Measurements from ENCODE around the gene BANF2. TPM values are rescaled to one million over a fixed set of nuclear protein-coding genes. Genes with fewer than 3 reads are reported as not detected.

The BANF2 gene
- total and polyA plus RNA-seq, 2 of the 8 experiments (the other 6 are each of a cell fraction or from before 2014, with no cell fraction given), result not detected

GRCh38 chr20:17708675-17709360 lies 9.1 kb downstream of the BANF2 start:
- H3K9me3 ChIP-seq (ENCODE audit: insufficient read depth in 2 of 2, low read depth in 1 of 2, low read length in 1 of 2), result no peaks in the 10 kb centered on the region
- no peak overlapping the region for H2AK5ac ChIP-seq (ENCODE audit: low read depth, low read length)
- no peak overlapping the region for H2BK5ac ChIP-seq (ENCODE audit: low read depth, low read length)
- ChIA-PET POLR2A (ENCODE audit: partially characterized antibody) (no interaction called here), CTCF (ENCODE audit: partially characterized antibody) (interaction anchor here (0.9 to 4.2 kb wide), 9 partner anchors 9 to 198 kb away, joined by 3 to 14 read pairs (median 3); partner anchors contain the start of gene BANF2)
- no peak for TF ChIP-seq CHD1 (IDR thresholded peaks at IDR 0.05; ENCODE audit: low read depth, low read length)
- FAIRE-seq (no peak), DNase-seq (ENCODE audit: low read depth in 1 of 2, low spot score in 2 of 2) (no peak)
- H3K36me3 ChIP-seq (ENCODE audit: control insufficient read depth in 2 of 4, insufficient read depth in 4 of 4, low read length in 3 of 4), result no peaks in the 10 kb centered on the region
- no peak overlapping the region for H3K14ac ChIP-seq (ENCODE audit: insufficient read length)
- H3K18ac ChIP-seq (ENCODE audit: extremely low read depth, low read length), result no peak overlapping the region
- no peak overlapping the region for H4K91ac ChIP-seq (replicated peaks; ENCODE audit: insufficient read length, low read length)
- no peak overlapping the region for H2BK15ac ChIP-seq (ENCODE audit: low read length)
- H2AFZ ChIP-seq (ENCODE audit: low read length), result no peak overlapping the region
- no peak overlapping the region for H2BK120ac ChIP-seq (replicated peaks; ENCODE audit: low read depth, low read length)
- H3K79me2 ChIP-seq (ENCODE audit: control insufficient read depth in 1 of 2, insufficient read depth in 2 of 2, low read length in 2 of 2), result no peaks in the 10 kb centered on the region
- no peak overlapping the region for H3K4me2 ChIP-seq (ENCODE audit: insufficient read depth in 1 of 2, low read depth in 2 of 2, low read length in 2 of 2)
- H3K23ac ChIP-seq (ENCODE audit: insufficient read length), result no peak overlapping the region
- WGBS, 2 experiments (ENCODE audit: extremely low coverage in 1 of 2, insufficient coverage in 1 of 2, insufficient read length in 1 of 2, insufficient replicate concordance in 2 of 2, low coverage in 1 of 2, low lambda C conversion rate in 2 of 2, missing lambda C conversion rate in 1 of 2), result 91% methylated on average over 7 of the region's 7 CpGs; no CpG with 5 or more reads in 1 of the 2 experiments
- no peak overlapping the region for H4K5ac ChIP-seq (ENCODE audit: insufficient read length, low read depth, low read length)
- H4K8ac ChIP-seq (ENCODE audit: extremely low read depth, insufficient read depth, low read length), result no peak overlapping the region
- no peak overlapping the region for H3K27ac ChIP-seq (ENCODE audit: low read depth, low read length)
- H3K4me1 ChIP-seq (replicated peaks in 1 of 4; ENCODE audit: control insufficient read depth in 3 of 4, insufficient read depth in 4 of 4, low read length in 3 of 4), result peaks cover 2 to 12% (median 7%) of the 10 kb centered on the region in 4 experiments
- H3K56ac ChIP-seq (replicated peaks; ENCODE audit: insufficient read length, low read depth, low read length), result no peak overlapping the region
- no peaks in the 10 kb centered on the region for H4K20me1 ChIP-seq (replicated peaks in 1 of 2; ENCODE audit: control insufficient read depth in 1 of 2, insufficient read depth in 2 of 2, low read length in 2 of 2)
- no peak overlapping the region for H2BK12ac ChIP-seq (ENCODE audit: low read depth, low read length)
- H3K4ac ChIP-seq (replicated peaks; ENCODE audit: insufficient read length, low read depth, low read length), result no peak overlapping the region
- H3K27me3 ChIP-seq (replicated peaks in 1 of 4; ENCODE audit: control insufficient read depth in 3 of 4, extremely low read depth in 1 of 4, insufficient read depth in 3 of 4, low read length in 3 of 4), result no peaks in the 10 kb centered on the region
- H3K79me1 ChIP-seq (ENCODE audit: low read depth, low read length), result no peaks in the 10 kb centered on the region
- 0 out of 2 replicates have a peak, but pooled peaks cover 2% of the 10 kb centered on the region for H3K23me2 ChIP-seq (ENCODE audit: low read depth, low read length)
- no peak overlapping the region for H3K4me3 ChIP-seq (ENCODE audit: extremely low read depth in 1 of 4, insufficient read depth in 2 of 4, low read depth in 3 of 4, low read length in 4 of 4)
- H3K9ac ChIP-seq (replicated peaks in 1 of 4; ENCODE audit: extremely low read depth in 1 of 4, low read depth in 3 of 4, low read length in 3 of 4), result no peak overlapping the region
- no peak overlapping the region for H2BK20ac ChIP-seq (ENCODE audit: low read length)
